ENCODE data around the gene INPP5F.
"Not testable (repeated sequence)": the region's sequence is repeated elsewhere in the genome, so short reads cannot be mapped to it uniquely, and the experiment has no call there.

INPP5F gene

GRCh38 chr10:119749455-119749854, 23.6 kb downstream of the INPP5F start:
- no peak for DNase-seq

GRCh38 chr10:119750391-119751230, 24.8 kb downstream of the INPP5F start:
- peak; percentile 10 for DNase-seq

DNA sequence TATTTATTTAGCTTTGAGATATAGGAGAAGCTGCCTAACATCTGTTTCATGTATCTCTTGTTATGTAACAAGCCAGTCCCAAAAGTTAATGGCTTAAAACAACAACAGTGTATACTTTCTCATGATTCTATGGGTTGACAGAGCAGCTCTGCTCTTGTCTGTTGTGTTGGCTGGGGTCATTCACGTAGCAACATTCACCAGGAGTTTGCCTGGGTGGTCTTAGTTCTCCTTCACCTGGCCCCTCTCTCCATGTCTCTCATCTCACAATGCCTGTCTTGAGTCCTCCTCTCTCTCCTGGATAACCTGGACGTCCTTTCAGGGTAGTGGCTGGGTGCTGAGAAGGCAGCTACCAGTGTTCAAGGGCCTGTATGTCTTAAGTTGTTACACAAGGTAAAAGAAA, 27.5 kb downstream of the INPP5F start:
- DNase-seq, result no peak

DNA sequence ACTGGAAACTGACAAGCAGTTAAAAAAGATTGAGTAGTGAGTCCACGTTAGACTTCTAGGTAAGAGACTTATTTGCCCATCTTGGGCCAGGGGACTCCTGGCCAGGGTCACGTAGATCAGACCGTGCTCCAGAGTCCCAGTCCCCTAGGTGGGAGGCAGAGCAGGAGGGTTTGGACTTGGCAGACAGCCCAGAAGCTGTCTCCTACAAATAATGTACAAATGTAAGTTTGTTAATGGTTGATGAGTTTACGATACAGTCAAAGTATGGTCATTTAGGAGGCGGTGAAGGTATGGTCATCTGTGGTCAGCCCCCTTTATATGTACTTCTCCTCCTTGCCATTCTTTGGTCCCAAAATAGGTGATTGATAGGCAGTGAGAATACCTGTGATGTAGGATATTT, 28.2 kb downstream of the INPP5F start:
- no peak for DNase-seq

DNA sequence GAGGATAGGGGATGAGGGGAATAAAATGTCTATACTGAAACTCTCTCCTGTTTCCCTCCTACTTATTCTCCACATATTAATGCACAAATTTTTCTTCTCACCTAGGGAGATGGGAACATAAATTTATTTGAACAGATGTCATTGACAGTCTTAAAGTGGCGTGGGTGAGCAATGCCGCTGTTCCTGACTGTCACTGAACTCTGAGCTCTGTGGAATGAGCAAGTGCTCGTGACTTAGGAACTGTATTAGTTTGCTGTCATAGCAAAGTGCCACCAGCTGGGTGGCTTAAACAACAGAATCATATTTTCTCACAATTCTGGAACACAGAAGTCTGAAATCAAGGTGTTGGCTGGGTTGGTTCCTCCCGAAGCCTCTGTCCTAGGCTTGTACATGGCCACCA, 29.1 kb downstream of the INPP5F start:
- no peak for DNase-seq

- DNase-seq, result no peak
Observed at GRCh38 chr10:119755446-119755845, 29.6 kb downstream of the INPP5F start.

DNA sequence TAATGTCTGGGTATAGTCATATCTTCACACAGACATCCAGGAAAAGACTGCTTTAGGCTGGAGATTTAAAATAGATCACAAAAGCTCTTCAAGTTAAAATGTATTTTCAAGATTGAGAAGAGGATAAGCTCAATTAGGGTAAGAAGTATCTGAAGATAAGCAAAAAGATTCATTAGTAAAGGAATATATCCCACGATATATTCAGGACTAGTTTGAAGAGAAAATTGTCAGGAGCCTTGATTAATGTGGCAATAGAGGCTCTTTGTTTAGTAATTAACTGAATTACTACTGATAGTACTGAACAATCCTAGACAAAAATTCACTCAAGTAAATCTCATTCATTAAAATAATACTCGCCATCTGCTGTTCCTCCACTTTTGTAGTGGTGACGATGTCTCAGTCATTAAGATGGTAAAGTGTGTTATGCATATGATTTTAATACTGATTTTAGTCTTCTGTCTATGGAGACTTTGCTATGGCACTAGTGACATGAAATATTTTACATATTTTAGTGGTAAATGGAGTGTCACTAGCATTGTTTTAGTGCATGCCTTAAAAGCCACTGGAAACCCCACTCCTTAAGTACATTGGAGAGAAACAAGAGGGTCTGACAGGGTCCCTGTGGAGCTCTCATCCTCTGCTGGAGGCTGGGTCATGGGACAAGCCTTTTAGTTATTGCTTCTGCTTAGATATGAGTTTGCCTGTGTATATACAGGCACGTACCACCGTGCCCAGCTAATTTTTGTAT, 32.8 kb downstream of the INPP5F start:
- DNase-seq, result no peak

DNA sequence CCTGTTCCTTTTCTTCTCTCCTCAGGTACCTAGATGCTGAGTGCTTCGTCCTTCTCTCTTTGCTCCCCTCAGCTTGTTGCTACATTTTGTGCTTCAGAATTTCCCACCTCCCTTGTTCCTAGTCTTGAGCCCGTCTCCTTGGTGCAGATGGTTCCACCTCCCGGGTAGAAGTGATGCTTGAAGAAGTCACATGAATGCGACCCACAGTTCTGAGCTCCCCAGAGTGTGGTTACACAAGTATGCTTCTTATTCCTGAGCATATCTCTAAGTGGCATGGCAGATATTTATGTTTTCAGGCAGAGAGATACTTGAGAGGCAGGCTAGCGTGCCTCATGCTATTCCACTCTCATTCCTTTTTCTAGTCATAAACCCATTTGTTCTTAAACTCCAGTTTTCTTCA, 34.0 kb downstream of the INPP5F start:
- no peak for DNase-seq

DNA sequence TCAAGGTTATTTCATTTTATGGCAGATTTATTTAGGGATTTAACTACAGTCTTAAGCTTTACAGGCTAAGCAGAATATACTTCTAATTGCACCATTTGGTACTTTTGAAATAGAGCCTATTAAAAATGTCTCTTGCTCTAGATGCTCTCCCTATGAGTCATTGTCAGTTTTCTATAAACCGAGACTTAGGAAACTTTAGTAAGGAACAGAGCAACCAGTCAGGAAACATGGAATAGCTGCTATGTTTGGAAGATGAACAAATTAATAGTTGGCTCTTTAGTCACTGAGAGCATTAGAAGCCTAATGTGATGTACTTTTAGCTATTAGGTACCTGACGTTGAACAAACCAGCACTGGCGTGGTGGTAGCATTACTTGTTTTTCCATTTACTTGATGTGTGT, 35.3 kb downstream of the INPP5F start:
- no peak for DNase-seq

DNA sequence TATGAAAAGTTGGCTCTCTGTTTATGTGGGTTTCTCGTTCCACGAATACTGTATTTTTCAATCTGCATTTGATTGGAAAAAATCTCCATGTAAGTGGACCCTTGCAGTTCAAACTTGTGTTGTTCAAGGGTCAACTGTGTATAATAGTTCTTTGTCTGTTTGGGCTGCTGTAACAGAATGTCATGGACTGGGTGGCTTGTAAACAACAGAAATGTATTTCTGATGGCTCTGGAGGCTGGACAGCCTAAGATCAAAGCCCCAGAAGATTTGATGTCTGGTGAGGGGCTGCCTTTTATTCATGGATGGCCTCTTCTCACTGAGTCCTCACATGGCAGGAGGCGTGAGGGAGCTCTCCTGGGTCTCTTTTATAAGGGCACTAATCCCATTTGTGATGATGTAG, 36.2 kb downstream of the INPP5F start:
- DNase-seq, result no peak

DNA sequence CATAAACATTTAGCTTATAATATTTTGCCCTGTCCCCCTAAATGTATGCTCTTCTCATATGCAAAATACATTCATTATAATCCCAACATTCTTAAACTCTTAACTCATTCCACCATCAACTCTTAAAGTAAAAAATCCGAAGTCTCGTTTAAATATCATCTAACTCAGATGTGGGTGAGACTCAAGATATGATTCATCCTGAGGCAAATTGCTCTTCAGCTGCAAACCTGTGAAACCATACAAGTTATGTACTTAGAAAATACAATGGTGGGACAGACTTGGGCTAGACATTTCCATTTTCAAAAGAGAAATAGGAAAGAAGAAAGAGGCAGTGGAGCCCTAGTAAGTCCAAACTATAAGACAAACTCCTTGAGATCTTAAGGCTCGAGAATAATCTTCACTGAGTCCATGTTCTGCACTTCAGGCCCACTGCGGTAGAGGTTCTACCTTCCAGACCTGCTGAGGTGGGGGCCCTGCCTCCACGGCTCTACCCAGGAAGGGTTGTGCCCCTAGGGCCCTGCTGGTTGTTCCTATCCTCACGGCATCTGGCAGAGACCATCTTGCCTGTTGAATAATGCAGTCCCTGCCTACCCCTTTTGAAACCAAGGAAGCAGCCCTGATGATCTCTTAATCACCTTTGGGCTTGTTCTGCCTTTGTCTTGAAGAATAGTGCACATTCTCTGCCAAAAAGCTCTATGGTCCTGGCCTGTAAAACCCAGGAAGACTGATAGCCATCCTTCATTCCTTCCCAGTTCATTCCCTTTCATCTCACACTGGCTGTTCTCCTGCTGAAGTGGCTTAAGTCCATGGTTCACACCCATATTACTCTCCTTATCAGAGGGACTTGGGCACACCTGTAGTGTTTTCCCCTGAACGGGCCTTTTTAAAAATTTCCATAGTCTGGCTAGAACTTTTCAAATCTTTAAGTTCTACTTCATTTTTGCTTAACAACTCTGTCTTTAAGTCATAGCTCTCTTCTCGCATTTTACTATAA, 37.3 kb downstream of the INPP5F start:
- no peak for DNase-seq

DNA sequence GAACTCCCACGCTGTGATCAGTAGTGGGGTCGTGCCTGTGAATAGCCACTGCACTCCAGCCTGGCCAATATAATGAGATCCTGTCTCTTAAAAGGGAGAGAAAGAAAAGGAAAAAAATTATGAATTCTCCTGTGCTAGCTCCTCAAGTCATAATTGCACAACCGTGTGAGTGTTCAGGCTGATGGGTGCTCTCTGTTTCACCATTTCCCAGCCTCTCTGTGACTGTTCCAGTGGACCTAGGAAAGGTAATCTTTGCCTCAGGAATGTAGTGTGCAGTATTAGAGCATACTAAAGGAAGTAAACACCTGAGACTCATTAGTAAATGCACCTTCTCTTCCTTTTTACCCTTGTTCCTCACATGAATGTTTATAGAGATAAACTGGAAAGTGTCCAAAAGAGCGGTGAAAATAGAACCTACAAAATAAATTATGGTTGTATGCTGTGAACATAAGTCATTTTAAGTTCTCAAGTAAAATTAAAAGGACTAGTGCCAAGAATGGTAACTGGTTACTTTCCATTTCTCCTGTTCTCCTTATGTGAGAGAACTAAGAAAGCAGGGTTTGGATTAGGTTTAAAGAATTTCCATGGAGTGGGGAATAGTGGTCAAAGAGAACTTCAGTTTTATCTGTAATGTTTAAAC, 42.7 kb downstream of the INPP5F start:
- DNase-seq, result no peak

- no peak for DNase-seq
Observed at GRCh38 chr10:119769886-119770285, 44.0 kb downstream of the INPP5F start.

GRCh38 chr10:119770928-119771327, 45.1 kb downstream of the INPP5F start:
- no peak for DNase-seq

DNA sequence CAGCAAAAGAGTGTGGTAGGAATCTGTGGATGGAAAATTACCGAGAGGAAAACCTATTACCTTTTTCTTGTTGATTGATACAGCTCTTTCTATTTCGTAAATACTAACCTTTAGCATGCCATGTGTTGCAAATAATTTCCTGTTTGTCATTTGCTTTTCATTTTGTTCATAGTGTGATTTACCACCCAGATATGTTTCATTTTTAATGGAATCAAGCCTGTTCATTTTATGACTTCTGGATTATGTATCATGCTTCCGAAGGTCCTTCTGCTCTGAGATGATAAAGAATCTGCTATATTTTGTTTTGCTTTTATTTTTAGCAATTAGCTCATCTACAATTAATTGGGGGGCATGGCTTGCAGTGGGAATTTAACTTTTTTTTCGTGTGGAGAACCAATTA, 46.5 kb downstream of the INPP5F start:
- DNase-seq, result no peak

- DNase-seq, result not testable (repeated sequence)
Observed at GRCh38 chr10:119773041-119773440, 47.2 kb downstream of the INPP5F start.

- DNase-seq, result no peak
Observed at GRCh38 chr10:119775529-119775928, 49.7 kb downstream of the INPP5F start.

DNA sequence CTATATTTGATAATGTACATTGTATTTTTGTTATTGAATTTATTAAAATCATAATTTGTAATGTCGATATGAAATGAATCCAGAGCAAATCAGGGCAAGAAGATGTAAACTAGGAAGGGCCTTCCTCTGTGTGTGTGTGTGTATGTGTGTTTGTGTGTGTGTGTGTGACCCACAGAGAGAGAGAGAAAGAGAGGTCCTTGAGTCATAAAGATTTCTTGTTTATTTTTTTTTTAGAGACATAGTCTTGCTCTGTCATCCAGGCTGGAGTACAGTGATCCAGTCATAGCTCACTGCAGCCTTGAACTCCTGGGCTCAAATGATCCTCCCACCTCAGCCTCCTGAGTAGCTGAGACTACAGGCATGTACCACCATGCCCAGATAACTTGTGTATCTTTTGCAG, 50.7 kb downstream of the INPP5F start:
- DNase-seq, result no peak

- DNase-seq, result no peak
Observed at GRCh38 chr10:119777686-119778085, 51.8 kb downstream of the INPP5F start.

DNA sequence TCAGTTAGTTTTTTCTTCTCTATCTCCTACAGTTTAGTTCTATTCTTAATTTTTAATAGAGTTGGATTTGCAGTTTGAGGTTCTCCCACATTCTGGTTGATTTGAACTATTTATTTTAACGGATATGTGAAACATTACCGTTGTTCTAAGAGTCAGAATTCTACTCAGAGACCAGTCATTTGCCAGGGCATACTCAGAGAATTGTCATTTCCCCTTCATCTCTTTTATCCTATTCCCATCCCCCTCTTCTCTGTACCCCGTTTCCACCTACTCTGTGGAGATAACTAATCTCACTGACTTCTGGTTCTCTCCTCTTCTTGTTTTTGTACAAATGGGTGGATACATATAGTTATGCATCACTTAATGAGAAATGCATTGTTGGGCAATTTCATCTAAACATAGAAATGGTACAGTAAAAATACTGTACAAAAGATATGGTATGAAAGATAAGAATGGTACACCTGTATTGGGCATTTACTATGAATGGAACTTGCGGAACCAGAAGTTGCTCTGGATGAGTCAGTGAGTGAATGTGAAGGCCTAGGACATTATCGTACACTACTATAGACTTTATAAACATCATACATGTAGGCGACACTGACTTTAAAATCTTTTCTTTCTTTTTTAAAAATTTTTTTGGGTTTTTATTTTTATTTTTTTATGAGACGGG, 53.1 kb downstream of the INPP5F start:
- DNase-seq, result no peak

- DNase-seq, result no peak
Observed at GRCh38 chr10:119780879-119781480, 55.1 kb downstream of the INPP5F start.

DNA sequence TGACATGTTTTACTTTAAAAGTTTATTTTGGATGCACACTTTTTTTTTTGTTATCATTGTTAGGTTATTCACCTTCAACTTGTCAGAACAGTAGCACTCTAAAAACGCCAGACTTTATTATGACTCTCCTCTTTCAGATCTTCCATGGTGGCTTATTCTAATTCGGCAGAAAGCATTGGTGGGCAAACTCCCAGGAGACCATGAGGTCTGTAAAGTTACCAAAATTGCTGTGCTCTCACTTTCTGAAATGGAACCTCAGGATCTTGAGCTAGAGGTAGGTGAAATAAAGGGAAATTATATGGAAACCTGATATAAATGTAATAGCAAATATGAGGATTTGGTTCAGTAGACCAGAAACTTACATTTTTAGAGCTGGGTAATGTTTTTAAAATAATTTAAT, 55.6 kb downstream of the INPP5F start:
- DNase-seq, result no peak

Data from DMS153 (cell line).